Adrenal gland (tissue), 5 donors: ENCODE data around the gene SGO2.

ENCODE experiments used
- POLR2A ChIP-seq, 2 donors: fragments of 450-650 bp; IDR thresholded peaks; one replicate each; pipeline ENCODE4 v1.6.1; 2017; ENCODE audit warnings: antibody characterized with exemption in 2 of 2, mild to moderate bottlenecking in 2 of 2, moderate library complexity in 1 of 2
- TF ChIP-seq, protein P1 (sequence below), 6 experiments: fragments of 450-650 bp in 4 of 6; fragments of 200-600 bp in 2 of 6; sonication (generic) in 1 of 6; IDR thresholded peaks; 1 replicate in 5 of 6; 2 replicates in 1 of 6; pipeline versions ENCODE4 v1.5.1 to v1.8.0; 2016 to 2021; ENCODE audit warnings: antibody characterized with exemption in 6 of 6, mild to moderate bottlenecking in 2 of 6, moderate library complexity in 1 of 6
- donor health status: DM: no; HTN: no; CAD: no.

DNA sequence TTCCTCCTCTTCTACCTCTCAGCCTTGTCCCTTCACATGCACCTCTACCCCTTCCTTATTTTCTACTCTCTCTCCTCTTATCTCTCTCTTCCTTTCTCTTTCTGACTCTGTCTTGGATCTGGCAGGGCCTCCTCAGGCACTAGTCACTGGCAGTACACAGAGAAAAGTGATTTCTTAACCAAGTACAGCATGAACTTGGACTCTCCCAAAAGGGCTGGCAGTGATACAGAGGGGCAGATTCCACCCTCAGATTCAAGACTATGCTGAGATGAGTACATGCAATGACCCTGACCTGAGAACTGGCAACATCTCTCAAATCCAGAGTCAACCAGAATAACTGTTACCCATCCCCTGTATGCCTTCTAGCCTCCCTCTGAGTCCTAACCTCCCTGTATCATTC lies 64.1 kb downstream of the SGO2 start:
- TF ChIP-seq, protein P1, sequence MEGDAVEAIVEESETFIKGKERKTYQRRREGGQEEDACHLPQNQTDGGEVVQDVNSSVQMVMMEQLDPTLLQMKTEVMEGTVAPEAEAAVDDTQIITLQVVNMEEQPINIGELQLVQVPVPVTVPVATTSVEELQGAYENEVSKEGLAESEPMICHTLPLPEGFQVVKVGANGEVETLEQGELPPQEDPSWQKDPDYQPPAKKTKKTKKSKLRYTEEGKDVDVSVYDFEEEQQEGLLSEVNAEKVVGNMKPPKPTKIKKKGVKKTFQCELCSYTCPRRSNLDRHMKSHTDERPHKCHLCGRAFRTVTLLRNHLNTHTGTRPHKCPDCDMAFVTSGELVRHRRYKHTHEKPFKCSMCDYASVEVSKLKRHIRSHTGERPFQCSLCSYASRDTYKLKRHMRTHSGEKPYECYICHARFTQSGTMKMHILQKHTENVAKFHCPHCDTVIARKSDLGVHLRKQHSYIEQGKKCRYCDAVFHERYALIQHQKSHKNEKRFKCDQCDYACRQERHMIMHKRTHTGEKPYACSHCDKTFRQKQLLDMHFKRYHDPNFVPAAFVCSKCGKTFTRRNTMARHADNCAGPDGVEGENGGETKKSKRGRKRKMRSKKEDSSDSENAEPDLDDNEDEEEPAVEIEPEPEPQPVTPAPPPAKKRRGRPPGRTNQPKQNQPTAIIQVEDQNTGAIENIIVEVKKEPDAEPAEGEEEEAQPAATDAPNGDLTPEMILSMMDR (IDR thresholded peaks at IDR 0.05) = no peak
- peak in 1 of 2 donors; percentile 81 for TF ChIP-seq POLR2A (IDR thresholded peaks at IDR 0.05)
